ENCODE data around the gene PPP6R3. TPM values are rescaled to one million over a fixed set of nuclear protein-coding genes. Genes with fewer than 3 reads are reported as not detected.
A peak's percentile ranks its signal among the peaks of the same experiment; 100 is the strongest.

The PPP6R3 gene
- polyA plus RNA-seq, 1 of the 3 experiments (the other 2 are of a cell fraction), result 28.1 TPM

GRCh38 chr11:68541991-68542390 lies 81.4 kb downstream of the PPP6R3 start:
- 95% methylated on average over 8 of the region's 8 CpGs for WGBS (ENCODE audit: low lambda C conversion rate)
- Histone ChIP-seq H3K9me3 (no peaks in the 10 kb centered on the region), H3K9ac (no peak overlapping the region), H3K79me2 (ENCODE audit: insufficient read depth) (peaks cover 75% of the 10 kb centered on the region), H2AFZ (ENCODE audit: low read depth) (no peak overlapping the region), H3K36me3 (replicated peaks in 1 of 2; ENCODE audit: control insufficient read depth in 1 of 2, insufficient read depth in 2 of 2, low read length in 1 of 2) (peaks cover 46 to 49% of the 10 kb centered on the region in 2 experiments), H3K9me2 (no peaks in the 10 kb centered on the region), H3K4me1 (ENCODE audit: control insufficient read depth in 1 of 2, insufficient read depth in 2 of 2, low read depth in 1 of 2, low read length in 1 of 2) (peaks cover 17 to 20% of the 10 kb centered on the region in 2 experiments), H3K27ac (ENCODE audit: low read depth in 2 of 2, low read length in 1 of 2) (peak overlapping the region; percentile 12 to 64; a peak in 3 of 4 replicates), H3K27me3 (ENCODE audit: insufficient read depth) (no peaks in the 10 kb centered on the region), H4K20me1 (ENCODE audit: insufficient read depth) (peaks cover 31% of the 10 kb centered on the region), H3F3A (replicated peaks; ENCODE audit: insufficient read depth) (peaks cover 22% of the 10 kb centered on the region), H3K4me2 (no peak overlapping the region), H3K4me3 (ENCODE audit: low read depth in 2 of 2, low read length in 1 of 2) (no peak overlapping the region)
- no peak for DNase-seq
- ChIA-PET POLR2A (no interaction called here), CTCF (no interaction called here)
- no peak for TF ChIP-seq FOXJ3 (CRISPR knock-in tag; IDR thresholded peaks at IDR 0.05)
- TF ChIP-seq RAD21 (IDR thresholded peaks at IDR 0.05; ENCODE audit: low read length), result no peak
- no peak for TF ChIP-seq YY1 (IDR thresholded peaks at IDR 0.05; ENCODE audit: low read depth)
- no peak for TF ChIP-seq TEAD4 (IDR thresholded peaks at IDR 0.05; ENCODE audit: borderline replicate concordance, insufficient read depth)
- TF ChIP-seq, protein P1, sequence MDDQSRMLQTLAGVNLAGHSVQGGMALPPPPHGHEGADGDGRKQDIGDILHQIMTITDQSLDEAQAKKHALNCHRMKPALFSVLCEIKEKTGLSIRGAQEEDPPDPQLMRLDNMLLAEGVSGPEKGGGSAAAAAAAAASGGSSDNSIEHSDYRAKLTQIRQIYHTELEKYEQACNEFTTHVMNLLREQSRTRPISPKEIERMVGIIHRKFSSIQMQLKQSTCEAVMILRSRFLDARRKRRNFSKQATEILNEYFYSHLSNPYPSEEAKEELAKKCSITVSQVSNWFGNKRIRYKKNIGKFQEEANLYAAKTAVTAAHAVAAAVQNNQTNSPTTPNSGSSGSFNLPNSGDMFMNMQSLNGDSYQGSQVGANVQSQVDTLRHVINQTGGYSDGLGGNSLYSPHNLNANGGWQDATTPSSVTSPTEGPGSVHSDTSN (IDR thresholded peaks at IDR 0.05), result no peak
- no peak for TF ChIP-seq SMC3 (IDR thresholded peaks at IDR 0.05; ENCODE audit: low read depth, low read length)
- TF ChIP-seq, protein P2, sequence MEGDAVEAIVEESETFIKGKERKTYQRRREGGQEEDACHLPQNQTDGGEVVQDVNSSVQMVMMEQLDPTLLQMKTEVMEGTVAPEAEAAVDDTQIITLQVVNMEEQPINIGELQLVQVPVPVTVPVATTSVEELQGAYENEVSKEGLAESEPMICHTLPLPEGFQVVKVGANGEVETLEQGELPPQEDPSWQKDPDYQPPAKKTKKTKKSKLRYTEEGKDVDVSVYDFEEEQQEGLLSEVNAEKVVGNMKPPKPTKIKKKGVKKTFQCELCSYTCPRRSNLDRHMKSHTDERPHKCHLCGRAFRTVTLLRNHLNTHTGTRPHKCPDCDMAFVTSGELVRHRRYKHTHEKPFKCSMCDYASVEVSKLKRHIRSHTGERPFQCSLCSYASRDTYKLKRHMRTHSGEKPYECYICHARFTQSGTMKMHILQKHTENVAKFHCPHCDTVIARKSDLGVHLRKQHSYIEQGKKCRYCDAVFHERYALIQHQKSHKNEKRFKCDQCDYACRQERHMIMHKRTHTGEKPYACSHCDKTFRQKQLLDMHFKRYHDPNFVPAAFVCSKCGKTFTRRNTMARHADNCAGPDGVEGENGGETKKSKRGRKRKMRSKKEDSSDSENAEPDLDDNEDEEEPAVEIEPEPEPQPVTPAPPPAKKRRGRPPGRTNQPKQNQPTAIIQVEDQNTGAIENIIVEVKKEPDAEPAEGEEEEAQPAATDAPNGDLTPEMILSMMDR (IDR thresholded peaks at IDR 0.05), result no peak
- TF ChIP-seq RXRA (IDR thresholded peaks at IDR 0.05; ENCODE audit: borderline replicate concordance, low read depth), result no peak
- no peak for TF ChIP-seq GABPA (IDR thresholded peaks at IDR 0.05; ENCODE audit: low read depth)
- no peak for TF ChIP-seq RFX5 (IDR thresholded peaks at IDR 0.05; ENCODE audit: low read length)
- no peak for TF ChIP-seq EZH2phosphoT487 (IDR thresholded peaks at IDR 0.05; ENCODE audit: borderline replicate concordance, low read depth)
- TF ChIP-seq USF2 (IDR thresholded peaks at IDR 0.05; ENCODE audit: borderline replicate concordance, low read depth, low read length), result no peak
- TF ChIP-seq, protein P3, sequence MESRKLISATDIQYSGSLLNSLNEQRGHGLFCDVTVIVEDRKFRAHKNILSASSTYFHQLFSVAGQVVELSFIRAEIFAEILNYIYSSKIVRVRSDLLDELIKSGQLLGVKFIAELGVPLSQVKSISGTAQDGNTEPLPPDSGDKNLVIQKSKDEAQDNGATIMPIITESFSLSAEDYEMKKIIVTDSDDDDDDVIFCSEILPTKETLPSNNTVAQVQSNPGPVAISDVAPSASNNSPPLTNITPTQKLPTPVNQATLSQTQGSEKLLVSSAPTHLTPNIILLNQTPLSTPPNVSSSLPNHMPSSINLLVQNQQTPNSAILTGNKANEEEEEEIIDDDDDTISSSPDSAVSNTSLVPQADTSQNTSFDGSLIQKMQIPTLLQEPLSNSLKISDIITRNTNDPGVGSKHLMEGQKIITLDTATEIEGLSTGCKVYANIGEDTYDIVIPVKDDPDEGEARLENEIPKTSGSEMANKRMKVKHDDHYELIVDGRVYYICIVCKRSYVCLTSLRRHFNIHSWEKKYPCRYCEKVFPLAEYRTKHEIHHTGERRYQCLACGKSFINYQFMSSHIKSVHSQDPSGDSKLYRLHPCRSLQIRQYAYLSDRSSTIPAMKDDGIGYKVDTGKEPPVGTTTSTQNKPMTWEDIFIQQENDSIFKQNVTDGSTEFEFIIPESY (IDR thresholded peaks at IDR 0.05; ENCODE audit: borderline replicate concordance, low read depth), result no peak
- no peak for TF ChIP-seq RCOR1 (IDR thresholded peaks at IDR 0.05; ENCODE audit: low read length)
- TF ChIP-seq NFIC (IDR thresholded peaks at IDR 0.05; ENCODE audit: borderline replicate concordance), result no peak

All from SK-N-SH (cell line).